Testis (tissue), 2 donors: Measurements from ENCODE around the gene PCDHB10.
"Not testable (repeated sequence)": the region's sequence is repeated elsewhere in the genome, so short reads cannot be mapped to it uniquely, and the experiment has no call there.

Experiments
- POLR2A ChIP-seq: fragments of 450-650 bp; IDR thresholded peaks from one replicate; pipeline ENCODE4 v1.6.1; 2017; ENCODE audit warnings: antibody characterized with exemption, mild to moderate bottlenecking, moderate library complexity
- TF ChIP-seq, protein P1 (sequence below), 3 experiments: fragments of 450-650 bp in 2 of 3; fragments of 200-600 bp in 1 of 3; sonication (generic) in 1 of 3; IDR thresholded peaks; one replicate each; pipeline ENCODE4 v1.5.1; 2016 to 2019; ENCODE audit warnings: antibody characterized with exemption in 3 of 3, mild to moderate bottlenecking in 2 of 3, moderate library complexity in 1 of 3

DNA sequence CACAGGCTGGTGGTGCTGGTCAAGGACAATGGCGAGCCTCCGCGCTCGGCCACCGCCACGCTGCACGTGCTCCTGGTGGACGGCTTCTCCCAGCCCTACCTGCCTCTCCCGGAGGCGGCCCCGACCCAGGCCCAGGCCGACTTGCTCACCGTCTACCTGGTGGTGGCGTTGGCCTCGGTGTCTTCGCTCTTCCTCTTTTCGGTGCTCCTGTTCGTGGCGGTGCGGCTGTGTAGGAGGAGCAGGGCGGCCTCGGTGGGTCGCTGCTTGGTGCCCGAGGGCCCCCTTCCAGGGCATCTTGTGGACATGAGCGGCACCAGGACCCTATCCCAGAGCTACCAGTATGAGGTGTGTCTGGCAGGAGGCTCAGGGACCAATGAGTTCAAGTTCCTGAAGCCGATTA lies 23.9 kb downstream of the PCDHB10 start:
- TF ChIP-seq, protein P1, sequence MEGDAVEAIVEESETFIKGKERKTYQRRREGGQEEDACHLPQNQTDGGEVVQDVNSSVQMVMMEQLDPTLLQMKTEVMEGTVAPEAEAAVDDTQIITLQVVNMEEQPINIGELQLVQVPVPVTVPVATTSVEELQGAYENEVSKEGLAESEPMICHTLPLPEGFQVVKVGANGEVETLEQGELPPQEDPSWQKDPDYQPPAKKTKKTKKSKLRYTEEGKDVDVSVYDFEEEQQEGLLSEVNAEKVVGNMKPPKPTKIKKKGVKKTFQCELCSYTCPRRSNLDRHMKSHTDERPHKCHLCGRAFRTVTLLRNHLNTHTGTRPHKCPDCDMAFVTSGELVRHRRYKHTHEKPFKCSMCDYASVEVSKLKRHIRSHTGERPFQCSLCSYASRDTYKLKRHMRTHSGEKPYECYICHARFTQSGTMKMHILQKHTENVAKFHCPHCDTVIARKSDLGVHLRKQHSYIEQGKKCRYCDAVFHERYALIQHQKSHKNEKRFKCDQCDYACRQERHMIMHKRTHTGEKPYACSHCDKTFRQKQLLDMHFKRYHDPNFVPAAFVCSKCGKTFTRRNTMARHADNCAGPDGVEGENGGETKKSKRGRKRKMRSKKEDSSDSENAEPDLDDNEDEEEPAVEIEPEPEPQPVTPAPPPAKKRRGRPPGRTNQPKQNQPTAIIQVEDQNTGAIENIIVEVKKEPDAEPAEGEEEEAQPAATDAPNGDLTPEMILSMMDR (IDR thresholded peaks at IDR 0.05): not testable (repeated sequence)
- not testable (repeated sequence) for TF ChIP-seq POLR2A
